ENCODE measurements around the gene SLK.

The SLK gene

GRCh38 chr10:103942866-103943265, 24.1 kb upstream of the SLK start:
- DNase-seq, result no peak

- no peak for DNase-seq
Observed at GRCh38 chr10:103947799-103948516, 19.0 kb upstream of the SLK start.

- no peak for DNase-seq
Observed at GRCh38 chr10:103949728-103950127, 17.2 kb upstream of the SLK start.

GRCh38 chr10:103951183-103951582, 15.8 kb upstream of the SLK start:
- DNase-seq, result no peak

- no peak for DNase-seq
Observed at GRCh38 chr10:103951942-103952341, 15.0 kb upstream of the SLK start.

GRCh38 chr10:103954543-103954942, 12.4 kb upstream of the SLK start:
- no peak for DNase-seq

- no peak for DNase-seq
Observed at GRCh38 chr10:103958996-103959395, 7.9 kb upstream of the SLK start.

GRCh38 chr10:103960103-103960502, 6.8 kb upstream of the SLK start:
- DNase-seq, result no peak

GRCh38 chr10:103967448-103968071, 620 bp downstream of the SLK start:
- DNase-seq, result peak in 1 of 2 experiments; percentile 14

GRCh38 chr10:103968441-103969391, 1.8 kb downstream of the SLK start:
- DNase-seq, result no peak

GRCh38 chr10:103969436-103969835, 2.5 kb downstream of the SLK start:
- DNase-seq, result no peak

- DNase-seq, result no peak
Observed at GRCh38 chr10:103969857-103970627, 3.1 kb downstream of the SLK start.

- no peak for DNase-seq
Observed at GRCh38 chr10:103975169-103975568, 8.2 kb downstream of the SLK start.

- no peak for DNase-seq
Observed at GRCh38 chr10:103977204-103977603, 10.3 kb downstream of the SLK start.

- DNase-seq, result no peak
Observed at GRCh38 chr10:103979530-103979929, 12.6 kb downstream of the SLK start.

- DNase-seq, result no peak
Observed at GRCh38 chr10:103980288-103980906, 13.5 kb downstream of the SLK start.

GRCh38 chr10:103982639-103983038, 15.7 kb downstream of the SLK start:
- peak; percentile 12 to 28 for DNase-seq

- no peak for DNase-seq
Observed at GRCh38 chr10:103983367-103983911, 16.5 kb downstream of the SLK start.

- DNase-seq, result no peak
Observed at GRCh38 chr10:103985726-103986125, 18.8 kb downstream of the SLK start.

GRCh38 chr10:103986360-103986759, 19.4 kb downstream of the SLK start:
- no peak for DNase-seq

- DNase-seq, result no peak
Observed at GRCh38 chr10:103990121-103990520, 23.2 kb downstream of the SLK start.

GRCh38 chr10:103990531-103990930, 23.6 kb downstream of the SLK start:
- DNase-seq, result no peak

All from NCI-H2081 (cell line).